Dermis lymphatic vessel endothelial cell (primary cell): ENCODE results near the gene LEFTY1. TPM values are rescaled to one million over a fixed set of nuclear protein-coding genes. Genes with fewer than 3 reads are reported as not detected.

Experiments used
- total RNA-seq: library from RNA; depleted of rRNA; stranded (reverse); fragments of >200 nt; gene quantifications from 2 replicates; pipeline ENCODE4 v1.2.1, GENCODE V29; 2014

The LEFTY1 gene
- total RNA-seq: not detected in 2 replicates

GRCh38 chr1:225888898-225889601, at the start of gene LEFTY1:
Gene LEFTY1, minus strand, starts transcription at chr1:225889146. Its CDS starts 80 bp downstream, at chr1:225889066.

GRCh38 chr1:225923692-225924555, 35.0 kb upstream of the LEFTY1 start, which contains the start of gene PYCR2:
Gene PYCR2, minus strand, starts transcription at chr1:225924250. Its CDS starts 140 bp downstream, at chr1:225924110.

GRCh38 chr1:225881959-225882693, 6.8 kb downstream of the LEFTY1 start, which contains the start of gene TMEM63A:
Gene TMEM63A, minus strand, starts transcription at chr1:225882380. Its CDS starts 4,800 bp downstream, at chr1:225877580.

Other genes with a start within 250 kb of the LEFTY1 start
- 14.1 and 31.8 TPM in 2 replicates for gene ENAH, start 236.0 kb downstream of the LEFTY1 start, total RNA-seq
- gene SRP9, start 111.3 kb downstream of the LEFTY1 start, total RNA-seq: 186 and 216 TPM in 2 replicates
- gene EPHX1, start 79.0 kb downstream of the LEFTY1 start, total RNA-seq: 55.0 and 75.5 TPM in 2 replicates
- 6.0 and 6.1 TPM in 2 replicates for gene TMEM63A, start 6.8 kb downstream of the LEFTY1 start, total RNA-seq
- 21.9 and 25.1 TPM in 2 replicates for gene PYCR2, start 35.1 kb upstream of the LEFTY1 start, total RNA-seq
- not detected in 2 replicates for gene LEFTY2, start 52.1 kb upstream of the LEFTY1 start, total RNA-seq
- 32.3 and 32.6 TPM in 2 replicates for gene SDE2, start 110.2 kb upstream of the LEFTY1 start, total RNA-seq
- 317 and 327 TPM in 2 replicates for gene H3-3A, start 173.6 kb upstream of the LEFTY1 start, total RNA-seq